ENCODE data around the gene ITPR1. TPM values are rescaled to one million over a fixed set of nuclear protein-coding genes. Genes with fewer than 3 reads are reported as not detected.

Gene ITPR1
- total and polyA plus RNA-seq, 8 donors, result 34.8 to 57.3 (median 42.0) TPM

DNA sequence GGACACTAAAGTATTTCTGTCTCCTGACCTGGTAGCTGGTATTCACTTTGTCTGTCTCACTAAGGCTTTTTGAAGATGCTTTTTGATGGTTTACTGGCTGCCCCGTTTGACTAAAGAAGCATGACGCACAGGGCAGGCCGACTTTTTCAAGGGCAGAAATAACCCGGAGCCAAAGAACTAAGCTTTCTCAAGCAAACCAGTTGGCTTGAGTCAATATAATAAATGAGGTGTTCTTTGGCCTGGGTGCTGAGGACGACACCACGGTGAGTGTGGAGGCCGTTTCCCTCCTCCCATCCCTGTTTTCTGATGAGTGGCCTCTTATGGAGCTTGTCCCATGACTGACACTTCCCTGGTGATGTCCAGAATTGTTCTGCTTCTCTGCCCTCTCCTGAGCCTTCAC, 220.9 kb downstream of the ITPR1 start:
- peaks cover 1 to 19% of the 10 kb centered on the region in 2 donors for H3K4me1 ChIP-seq
- no peak for DNase-seq
- no peaks in the 10 kb centered on the region for H3K9me3 ChIP-seq
- H3K4me3 ChIP-seq, result no peak overlapping the region
- no peak overlapping the region for H3K27ac ChIP-seq
- ATAC-seq, result no peak
- intact Hi-C loops (cut with DNase I), result loop anchor here in 1 of 2 donors (5.0 kb wide), 1 partner anchor 343 kb away; no protein-coding TSS in a partner anchor
- no peaks in the 10 kb centered on the region for H3K27me3 ChIP-seq
- TF ChIP-seq, protein P1, sequence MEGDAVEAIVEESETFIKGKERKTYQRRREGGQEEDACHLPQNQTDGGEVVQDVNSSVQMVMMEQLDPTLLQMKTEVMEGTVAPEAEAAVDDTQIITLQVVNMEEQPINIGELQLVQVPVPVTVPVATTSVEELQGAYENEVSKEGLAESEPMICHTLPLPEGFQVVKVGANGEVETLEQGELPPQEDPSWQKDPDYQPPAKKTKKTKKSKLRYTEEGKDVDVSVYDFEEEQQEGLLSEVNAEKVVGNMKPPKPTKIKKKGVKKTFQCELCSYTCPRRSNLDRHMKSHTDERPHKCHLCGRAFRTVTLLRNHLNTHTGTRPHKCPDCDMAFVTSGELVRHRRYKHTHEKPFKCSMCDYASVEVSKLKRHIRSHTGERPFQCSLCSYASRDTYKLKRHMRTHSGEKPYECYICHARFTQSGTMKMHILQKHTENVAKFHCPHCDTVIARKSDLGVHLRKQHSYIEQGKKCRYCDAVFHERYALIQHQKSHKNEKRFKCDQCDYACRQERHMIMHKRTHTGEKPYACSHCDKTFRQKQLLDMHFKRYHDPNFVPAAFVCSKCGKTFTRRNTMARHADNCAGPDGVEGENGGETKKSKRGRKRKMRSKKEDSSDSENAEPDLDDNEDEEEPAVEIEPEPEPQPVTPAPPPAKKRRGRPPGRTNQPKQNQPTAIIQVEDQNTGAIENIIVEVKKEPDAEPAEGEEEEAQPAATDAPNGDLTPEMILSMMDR (IDR thresholded peaks at IDR 0.05), result no peak
- peaks cover 0 to 16% of the 10 kb centered on the region in 2 donors for H3K36me3 ChIP-seq

DNA sequence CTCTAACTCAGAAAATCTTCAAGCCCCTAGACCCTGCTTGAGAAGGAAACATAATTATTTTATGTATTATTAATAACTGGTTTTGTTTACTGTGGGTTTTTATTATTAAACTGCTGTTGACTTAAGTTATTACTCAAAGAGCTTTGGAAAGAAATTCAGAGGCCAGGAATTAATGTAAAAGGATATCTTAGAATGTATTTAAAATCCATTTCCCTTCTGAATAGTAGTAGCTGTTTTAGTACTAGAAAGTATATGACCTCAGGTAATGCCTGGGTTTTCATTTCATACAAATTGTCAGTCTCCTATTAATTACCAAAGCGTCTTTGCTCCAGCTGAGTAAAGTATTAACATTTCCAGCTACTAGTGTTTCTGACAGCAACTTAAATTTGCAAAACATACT, 223.1 kb downstream of the ITPR1 start:
- H3K4me1 ChIP-seq, result peaks cover 16 to 32% of the 10 kb centered on the region in 2 donors
- no peak for ATAC-seq
- H3K36me3 ChIP-seq, result peaks cover 0 to 5% of the 10 kb centered on the region in 2 donors
- intact Hi-C loops (cut with DNase I), result no loop called here
- no peaks in the 10 kb centered on the region for H3K9me3 ChIP-seq
- H3K4me3 ChIP-seq, result no peak overlapping the region
- no peak for DNase-seq
- no peaks in the 10 kb centered on the region for H3K27me3 ChIP-seq
- H3K27ac ChIP-seq, result no peak overlapping the region
- TF ChIP-seq, protein P1 (IDR thresholded peaks at IDR 0.05), result no peak

DNA sequence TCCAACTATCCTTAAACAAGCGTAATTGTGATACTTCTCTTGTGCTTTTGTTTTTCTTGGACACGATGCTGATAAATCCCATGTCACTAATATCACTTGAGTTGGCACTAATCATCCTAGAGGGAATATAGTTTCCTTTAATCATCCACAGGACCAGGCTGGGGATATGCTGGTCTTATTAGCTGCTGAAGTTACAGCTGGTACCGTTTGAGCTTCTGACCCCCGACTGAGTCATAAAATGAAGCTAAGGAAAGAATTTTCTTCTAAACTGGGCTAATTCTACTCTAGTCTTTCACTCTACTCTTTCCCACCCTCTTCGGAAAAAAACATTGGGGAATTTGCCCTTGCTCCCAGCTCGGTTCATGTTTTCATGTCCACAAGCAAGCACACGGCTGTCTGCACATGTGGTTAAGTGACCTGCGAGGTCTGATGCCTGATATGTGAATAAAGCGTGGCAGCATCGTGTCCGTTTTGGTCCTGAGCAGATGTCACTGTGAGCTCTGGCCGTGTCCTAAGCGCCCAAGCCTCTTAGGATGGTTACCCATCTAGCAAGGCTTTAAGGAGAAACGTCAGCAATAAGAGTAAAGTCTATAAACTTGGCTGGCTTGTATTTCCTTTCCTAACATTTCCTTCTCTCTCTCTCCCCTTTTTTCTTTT, 223.7 kb downstream of the ITPR1 start:
- ATAC-seq (no peak), DNase-seq (no peak)
- Histone ChIP-seq H3K36me3 (peaks cover 0 to 5% of the 10 kb centered on the region in 2 donors), H3K27me3 (no peaks in the 10 kb centered on the region), H3K4me3 (no peak overlapping the region), H3K9me3 (no peaks in the 10 kb centered on the region), H3K4me1 (peaks cover 21 to 32% of the 10 kb centered on the region in 2 donors), H3K27ac (no peak overlapping the region)
- intact Hi-C loops (cut with DNase I), result no loop called here
- TF ChIP-seq, protein P1 (IDR thresholded peaks at IDR 0.05), result no peak

DNA sequence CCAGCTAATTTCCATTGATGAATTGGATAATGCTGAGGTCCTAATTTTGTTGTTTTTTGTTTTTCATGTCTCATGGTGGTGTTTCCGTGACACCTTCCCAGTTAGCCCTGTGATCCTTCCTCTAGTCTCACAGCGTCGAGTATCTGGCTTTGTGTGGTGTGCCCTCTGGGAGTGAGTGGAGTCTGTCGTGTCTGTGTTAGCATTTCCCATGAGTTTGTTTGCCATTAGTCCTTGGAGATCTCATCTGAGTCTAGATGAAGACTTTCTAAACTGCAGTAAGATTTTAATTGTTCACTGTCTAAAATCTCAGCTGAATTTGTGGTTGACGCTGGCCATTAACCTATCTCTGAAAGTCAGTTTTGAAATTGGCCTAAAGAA, 224.2 kb downstream of the ITPR1 start:
- no peak for ATAC-seq
- intact Hi-C loops (cut with DNase I), result no loop called here

DNA sequence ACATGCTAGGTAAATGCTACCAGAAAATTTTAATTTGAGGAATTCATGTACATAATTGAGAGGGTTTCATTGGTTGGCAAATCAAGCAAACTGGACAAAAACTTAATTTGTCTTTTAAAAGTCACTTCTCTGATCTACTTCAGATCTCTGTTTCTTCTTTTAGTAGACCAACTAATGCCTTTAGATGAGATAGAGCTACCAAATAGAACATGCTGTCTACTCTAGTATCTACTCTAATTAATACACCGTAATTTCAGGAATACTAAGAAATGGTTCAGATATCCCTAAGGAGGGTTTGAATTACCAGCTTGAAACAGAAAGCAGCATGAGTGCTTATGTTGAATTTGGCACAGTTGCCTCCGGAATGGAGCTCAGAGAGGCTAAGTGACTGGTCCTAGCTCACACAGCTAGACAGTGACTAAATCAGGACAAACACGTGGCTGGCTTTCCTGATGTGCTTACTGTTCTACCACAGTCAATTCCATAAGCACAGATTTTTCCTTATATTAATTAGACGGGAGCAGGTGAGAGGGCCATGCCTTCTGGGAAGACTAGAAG, 225.1 kb downstream of the ITPR1 start:
- H3K9me3 ChIP-seq, result no peaks in the 10 kb centered on the region
- H3K27me3 ChIP-seq, result no peaks in the 10 kb centered on the region
- H3K36me3 ChIP-seq, result peaks cover 0 to 4% of the 10 kb centered on the region in 2 donors
- no peak overlapping the region for H3K4me3 ChIP-seq
- TF ChIP-seq, protein P1 (IDR thresholded peaks at IDR 0.05), result no peak
- intact Hi-C loops (cut with DNase I), result no loop called here
- no peak for DNase-seq
- peaks cover 22 to 38% of the 10 kb centered on the region in 2 donors for H3K4me1 ChIP-seq
- no peak for ATAC-seq
- H3K27ac ChIP-seq, result no peak overlapping the region

More for the DNA sequence above, 224.2 kb downstream of the ITPR1 start:
- Histone ChIP-seq H3K36me3 (peaks cover 0 to 5% of the 10 kb centered on the region in 2 donors), H3K4me3 (no peak overlapping the region), H3K9me3 (no peaks in the 10 kb centered on the region), H3K4me1 (peaks cover 22 to 32% of the 10 kb centered on the region in 2 donors), H3K27me3 (no peaks in the 10 kb centered on the region), H3K27ac (no peak overlapping the region)
- DNase-seq, result no peak
- TF ChIP-seq, protein P1 (IDR thresholded peaks at IDR 0.05), result no peak

Data from left lung (tissue), 10 donors.